CD4-positive, alpha-beta T cell treated with Interleukin-6 for 4 hours (primary cell): ENCODE measurements around the gene CCDC51.

Experiments used
- DNase-seq: peaks from one replicate; pipeline ENCODE4 v3.0.0-alpha.2; 2020; ENCODE audit warnings: mixed read lengths

Gene CCDC51

DNA sequence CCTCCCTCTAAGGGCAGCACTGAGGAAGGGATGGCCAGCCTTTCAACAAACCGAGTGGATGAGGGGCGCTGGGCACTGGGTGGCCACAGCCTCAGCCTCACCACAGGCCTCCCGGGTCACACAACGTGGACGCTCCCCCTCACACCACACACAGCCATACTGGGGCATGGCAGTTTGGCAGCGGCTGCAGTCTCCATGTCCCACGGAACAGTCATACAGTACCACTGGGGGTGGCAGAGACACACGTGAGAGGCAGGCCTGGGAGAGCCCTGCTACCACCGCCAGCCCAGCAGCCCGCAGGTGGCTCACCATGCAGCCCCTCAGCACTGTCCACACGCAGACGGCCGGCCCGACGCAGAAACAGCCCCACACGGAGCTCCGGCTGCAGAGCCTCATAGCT lies 21.8 kb downstream of the CCDC51 start:
- DNase-seq = no peak

DNA sequence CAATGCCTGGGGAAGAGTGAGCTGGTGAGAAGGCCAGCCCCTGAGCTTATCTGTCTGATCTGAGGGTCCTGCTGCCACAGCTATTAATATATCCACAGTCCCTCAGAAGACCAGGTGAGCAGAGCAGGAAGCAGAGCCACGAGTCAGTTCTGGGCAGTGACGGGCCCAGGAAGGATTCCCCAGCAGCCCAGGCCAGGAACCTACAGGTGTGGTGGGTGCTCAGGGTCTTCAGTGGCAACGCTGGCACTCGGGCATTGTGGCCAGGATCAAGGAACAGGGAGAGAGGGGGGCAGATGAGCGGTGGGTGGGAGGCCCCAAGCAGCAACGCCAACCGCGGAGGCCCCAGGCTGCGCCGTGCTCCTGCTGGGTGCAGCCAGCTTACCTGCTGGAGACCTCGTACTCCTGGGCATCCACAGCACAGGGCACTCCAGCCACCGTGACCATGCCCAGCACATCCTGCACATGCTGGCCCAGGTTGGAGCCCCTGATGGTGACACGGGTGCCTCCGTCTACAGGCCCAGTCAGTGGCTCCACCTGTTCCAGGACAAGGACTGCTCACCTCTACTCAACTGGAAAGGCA lies 22.3 kb downstream of the CCDC51 start:
- no peak for DNase-seq

- DNase-seq = no peak
These were observed 23.4 kb downstream of the CCDC51 start for GRCh38 chr3:48416546-48416945.

- no peak for DNase-seq
These were observed 23.8 kb downstream of the CCDC51 start for GRCh38 chr3:48416091-48416505.

- no peak for DNase-seq
These were observed 24.5 kb downstream of the CCDC51 start for GRCh38 chr3:48415251-48415953.

DNA sequence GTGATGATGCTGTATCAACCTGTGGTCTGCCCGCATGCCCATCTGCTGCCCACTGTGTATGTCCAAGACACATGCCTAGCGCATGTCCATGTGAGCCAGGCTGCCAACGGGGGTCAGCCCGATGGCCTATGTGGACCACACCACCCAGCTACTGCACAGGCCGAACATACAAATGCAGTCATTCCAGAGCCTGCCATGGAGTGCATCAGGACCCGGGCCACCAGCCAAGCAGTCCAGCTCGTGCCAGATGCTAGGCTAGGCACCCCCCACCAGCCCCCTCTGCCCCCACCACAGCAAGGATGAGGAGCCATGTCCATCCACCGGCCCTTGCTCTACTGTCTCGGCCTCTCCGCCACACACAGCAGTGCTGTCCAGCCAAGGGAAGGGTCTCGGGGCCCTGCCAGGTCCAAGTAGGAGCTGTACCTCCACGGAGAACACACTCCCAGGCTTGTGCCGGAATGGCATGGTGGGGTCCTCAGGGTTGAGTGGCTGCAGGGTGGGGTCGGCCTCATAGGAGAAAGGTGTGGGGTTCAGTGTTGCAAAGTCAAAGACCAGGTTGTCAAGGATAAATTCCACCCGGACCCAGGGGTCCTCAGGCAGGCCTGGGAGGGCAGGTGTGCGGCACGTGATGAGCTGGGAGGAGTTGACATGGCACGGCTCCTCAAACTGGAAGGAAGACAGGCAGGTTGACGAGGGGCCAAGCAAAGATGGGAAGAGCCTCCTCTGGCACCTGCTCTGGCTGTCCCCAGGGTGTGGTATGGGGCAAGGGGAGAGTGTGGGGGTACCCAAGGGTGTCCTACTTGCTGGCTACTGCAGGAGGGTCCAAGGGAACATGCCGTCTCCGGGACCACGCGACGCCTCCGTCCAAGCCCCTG lies 25.3 kb downstream of the CCDC51 start:
- no peak for DNase-seq

GRCh38 chr3:48413611-48414010 lies 26.3 kb downstream of the CCDC51 start:
- no peak for DNase-seq

DNA sequence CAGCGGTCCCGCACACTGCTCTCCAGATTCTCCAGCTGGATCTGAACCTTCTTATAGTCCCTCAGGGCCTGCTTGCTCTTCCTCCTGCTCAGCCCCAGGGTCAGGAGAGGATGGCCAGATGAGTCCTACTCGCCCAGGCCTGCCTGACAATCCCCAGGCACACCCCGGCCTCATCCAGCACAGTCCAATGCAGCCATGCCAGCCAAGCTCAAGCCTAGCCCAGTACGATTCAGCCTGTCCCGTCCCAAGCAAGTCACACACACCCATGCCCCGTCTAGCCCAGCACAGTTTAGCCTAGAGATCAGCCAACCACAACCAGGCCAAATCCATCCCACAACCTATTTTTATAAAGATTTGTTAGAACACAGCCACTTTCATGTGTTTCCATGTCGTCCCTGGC lies 26.8 kb downstream of the CCDC51 start:
- no peak for DNase-seq

DNA sequence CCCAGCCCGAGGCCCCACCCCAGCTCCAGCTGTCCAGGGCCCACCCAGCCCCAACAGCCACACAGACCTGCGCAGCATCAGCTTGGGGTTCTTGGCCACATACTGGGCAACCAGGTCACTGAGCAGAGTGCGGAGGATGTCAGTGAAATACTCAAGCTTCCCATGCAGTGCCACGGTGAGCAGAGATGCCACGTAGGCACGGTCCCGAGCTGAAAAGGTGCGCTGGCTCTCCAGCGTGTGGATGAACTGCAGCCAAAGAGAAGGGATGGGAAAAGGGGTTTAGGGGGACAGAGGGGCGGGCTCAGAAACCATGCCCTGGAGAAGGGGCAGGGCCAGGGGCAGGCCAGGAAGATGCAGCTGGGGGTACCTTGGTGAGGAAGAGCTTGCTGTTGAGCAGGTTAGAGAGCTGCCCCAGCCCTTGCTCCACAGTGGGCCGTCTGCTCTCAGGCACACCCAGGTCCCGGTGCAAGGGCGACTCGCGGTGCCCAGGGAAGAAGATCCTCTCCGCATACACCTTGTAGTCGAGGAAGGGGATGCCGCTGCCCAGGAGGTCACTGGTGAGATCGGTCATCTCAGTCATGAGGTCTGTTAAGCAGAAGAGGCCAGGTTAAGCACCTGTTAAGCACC lies 27.4 kb downstream of the CCDC51 start:
- no peak for DNase-seq

- no peak for DNase-seq
These were observed 28.1 kb downstream of the CCDC51 start for GRCh38 chr3:48411606-48412374.

GRCh38 chr3:48411041-48411588 lies 28.8 kb downstream of the CCDC51 start:
- DNase-seq = no peak

- no peak for DNase-seq
These were observed 29.5 kb downstream of the CCDC51 start for GRCh38 chr3:48410205-48411040.

DNA sequence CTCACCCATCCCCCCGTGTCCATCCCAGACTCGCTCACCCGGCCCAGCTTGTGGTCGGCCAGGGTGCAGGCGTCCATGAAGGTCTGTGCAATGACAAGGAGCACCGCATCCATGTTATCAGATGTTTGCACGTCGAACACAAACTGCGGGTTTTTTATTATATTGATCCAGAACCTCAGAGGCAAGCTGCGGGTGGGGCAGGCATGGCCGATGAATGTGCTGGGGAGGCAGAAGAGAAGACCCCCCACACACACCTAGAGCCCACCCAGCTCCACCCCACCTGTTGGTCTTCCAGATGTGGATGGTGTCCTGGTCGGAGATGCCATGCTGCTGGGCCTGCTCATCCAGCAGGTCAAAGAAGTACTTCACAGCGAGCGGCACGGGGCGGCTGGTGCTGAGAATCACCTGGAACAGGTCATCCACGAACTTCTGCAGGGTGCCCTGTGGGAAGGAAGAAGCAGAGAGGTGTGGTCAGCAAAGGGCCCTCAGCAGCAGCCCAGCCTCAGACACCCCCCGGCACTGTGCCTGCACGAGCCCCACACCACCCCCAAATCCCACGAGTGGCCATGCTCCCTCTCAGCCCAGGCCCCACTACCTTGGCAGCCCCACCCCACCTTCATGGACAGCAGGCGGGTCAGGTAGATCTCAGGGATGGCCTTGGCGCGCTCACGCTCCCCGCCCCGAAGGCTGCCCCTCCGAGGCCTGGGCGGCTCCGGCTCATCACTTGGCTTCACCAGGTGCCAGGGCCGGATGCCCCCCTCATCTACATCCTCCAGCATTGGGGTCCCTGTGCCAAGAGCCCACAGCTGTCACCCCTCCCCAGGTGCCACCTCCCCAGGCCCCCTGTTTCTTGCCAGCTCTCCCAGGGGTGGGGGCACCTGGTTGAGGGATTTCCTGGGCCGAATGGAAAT lies 30.4 kb downstream of the CCDC51 start:
- DNase-seq = no peak

DNA sequence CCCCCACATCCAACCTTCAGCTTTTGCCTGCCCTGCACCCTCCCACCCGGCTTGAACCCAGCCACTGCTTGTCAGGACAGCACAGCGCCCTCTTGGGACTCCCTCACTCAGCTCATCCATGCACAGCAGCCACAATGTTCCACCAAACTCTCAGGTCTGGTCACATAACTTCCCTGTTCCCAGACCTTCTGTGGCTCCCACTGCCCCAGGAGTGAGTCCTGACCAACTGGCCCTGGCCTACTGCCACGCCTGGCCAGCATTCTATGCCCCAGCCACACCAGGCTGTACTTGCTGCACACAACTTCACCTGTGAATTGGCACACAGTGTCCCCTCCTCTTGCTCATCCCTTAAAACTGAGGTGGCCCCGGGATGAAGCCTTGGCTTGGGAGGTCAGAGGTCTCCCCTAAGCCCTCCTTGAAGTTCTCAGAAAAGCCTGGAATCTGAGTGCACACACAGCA lies 31.1 kb downstream of the CCDC51 start:
- no peak for DNase-seq

DNA sequence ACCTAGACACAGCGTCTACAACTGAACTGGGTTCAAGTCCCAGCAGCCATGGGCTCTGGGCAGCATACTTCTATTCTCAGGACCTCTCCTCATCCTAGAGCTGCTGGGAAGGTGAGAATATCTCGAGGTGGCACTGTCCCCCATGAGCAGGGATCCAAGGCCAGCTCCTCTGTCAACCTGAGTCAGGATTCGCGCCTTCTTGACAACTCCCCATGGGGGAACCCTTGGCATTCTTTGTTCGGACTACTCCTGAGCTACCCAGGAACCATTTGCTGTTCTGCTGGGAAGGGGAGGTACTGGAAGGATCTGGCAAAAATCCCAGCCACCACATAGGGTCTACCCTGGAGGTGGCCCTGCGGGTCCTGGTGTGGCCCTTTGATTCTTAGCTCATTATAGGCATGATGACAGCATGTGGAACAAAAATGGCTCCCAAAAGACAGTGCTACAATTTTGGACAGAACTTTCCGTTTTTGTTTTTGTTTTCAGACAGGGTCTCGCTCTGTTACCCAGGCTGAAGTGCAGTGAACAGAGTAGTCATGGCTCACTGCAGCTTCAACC lies 32.3 kb downstream of the CCDC51 start:
- no peak for DNase-seq

DNA sequence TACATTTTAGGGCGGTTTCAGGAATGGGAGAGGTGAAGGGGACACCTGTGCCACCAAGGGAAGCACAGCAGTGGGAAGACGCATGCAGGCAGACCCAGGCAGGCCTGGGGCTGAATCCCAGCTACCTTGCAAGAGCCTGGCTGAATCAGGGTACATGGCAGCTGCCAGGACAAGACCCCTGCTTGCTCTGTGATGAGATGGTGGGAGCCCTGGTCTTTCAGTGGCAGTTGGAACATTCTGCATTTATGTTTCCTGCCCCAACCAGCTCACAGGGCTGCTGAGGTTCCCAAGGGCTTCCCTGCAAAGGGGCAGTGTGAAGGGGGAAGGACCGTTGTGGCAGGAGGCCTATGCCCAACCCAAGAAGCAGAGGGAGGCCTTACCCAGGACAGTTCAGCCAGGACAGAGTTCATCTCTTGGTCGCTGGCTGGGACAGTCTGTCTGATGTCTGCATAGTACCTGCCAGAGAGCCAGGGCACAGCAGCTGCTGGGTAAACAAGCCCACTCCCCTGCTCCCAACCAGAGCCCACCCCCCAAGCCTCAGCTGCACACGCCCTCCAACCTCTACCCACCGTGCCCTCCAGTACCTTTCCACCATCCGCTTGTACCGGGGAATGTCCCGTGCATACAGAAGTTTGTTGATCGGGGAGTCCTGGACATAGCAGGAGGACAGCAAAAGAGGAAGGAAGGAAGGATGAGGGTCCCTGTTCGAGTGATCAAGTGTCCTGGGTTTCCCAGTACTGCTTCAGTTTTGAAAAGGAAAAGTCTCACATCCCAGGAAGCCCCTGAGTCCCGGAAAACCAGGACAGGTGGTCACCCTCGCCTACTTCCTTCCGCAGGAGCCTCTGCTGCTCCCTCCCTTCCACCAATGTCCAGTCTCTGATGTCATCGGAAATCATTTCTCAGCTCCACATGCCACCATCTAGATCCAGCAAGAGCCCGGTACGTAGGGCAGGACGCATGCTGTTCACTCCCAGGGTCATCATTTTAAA lies 33.2 kb downstream of the CCDC51 start:
- no peak for DNase-seq

GRCh38 chr3:48405971-48406370 lies 33.9 kb downstream of the CCDC51 start:
- DNase-seq = no peak

- DNase-seq = no peak
These were observed 34.5 kb downstream of the CCDC51 start for GRCh38 chr3:48405343-48405881.
